DND-41 (cell line): ENCODE measurements around the gene SLC5A9.
"Not testable (repeated sequence)": the region's sequence is repeated elsewhere in the genome, so short reads cannot be mapped to it uniquely, and the experiment has no call there.

Experiments used
- EZH2 ChIP-seq: IDR thresholded peaks from 3 replicates; pipeline ENCODE4 v1.6.1; 2012; ENCODE audit warnings: borderline replicate concordance, low read depth, mild to moderate bottlenecking, moderate library complexity, low read length, inconsistent platforms; ENCODE audit not compliant: severe bottlenecking
- TF ChIP-seq, protein P1 (sequence below): IDR thresholded peaks from 2 replicates; pipeline ENCODE4 v1.5.1; 2012; ENCODE audit warnings: borderline replicate concordance, low read length, moderate library complexity, mild to moderate bottlenecking; ENCODE audit not compliant: poor library complexity, severe bottlenecking; ENCODE audit errors: extremely low read depth

DNA sequence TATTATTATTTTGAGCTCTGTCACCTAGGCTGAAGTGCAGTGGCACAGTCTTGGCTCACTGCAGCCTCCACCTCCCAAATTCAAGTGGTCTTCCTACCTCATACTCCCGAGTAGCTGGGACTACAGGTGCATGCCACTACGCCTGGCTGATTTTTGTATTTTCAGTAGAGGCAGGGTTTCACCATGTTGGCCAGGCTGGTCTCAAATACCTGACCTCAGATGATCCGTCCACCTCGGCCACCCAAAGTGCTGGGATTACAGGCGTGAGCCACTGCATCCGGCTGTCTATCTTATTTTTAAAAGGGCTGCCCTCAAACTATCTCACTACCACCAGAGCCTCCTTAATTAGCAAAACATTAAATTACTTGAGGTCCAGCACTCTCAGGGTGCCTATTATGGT, 71.6 kb downstream of the SLC5A9 start:
- TF ChIP-seq, protein P1, sequence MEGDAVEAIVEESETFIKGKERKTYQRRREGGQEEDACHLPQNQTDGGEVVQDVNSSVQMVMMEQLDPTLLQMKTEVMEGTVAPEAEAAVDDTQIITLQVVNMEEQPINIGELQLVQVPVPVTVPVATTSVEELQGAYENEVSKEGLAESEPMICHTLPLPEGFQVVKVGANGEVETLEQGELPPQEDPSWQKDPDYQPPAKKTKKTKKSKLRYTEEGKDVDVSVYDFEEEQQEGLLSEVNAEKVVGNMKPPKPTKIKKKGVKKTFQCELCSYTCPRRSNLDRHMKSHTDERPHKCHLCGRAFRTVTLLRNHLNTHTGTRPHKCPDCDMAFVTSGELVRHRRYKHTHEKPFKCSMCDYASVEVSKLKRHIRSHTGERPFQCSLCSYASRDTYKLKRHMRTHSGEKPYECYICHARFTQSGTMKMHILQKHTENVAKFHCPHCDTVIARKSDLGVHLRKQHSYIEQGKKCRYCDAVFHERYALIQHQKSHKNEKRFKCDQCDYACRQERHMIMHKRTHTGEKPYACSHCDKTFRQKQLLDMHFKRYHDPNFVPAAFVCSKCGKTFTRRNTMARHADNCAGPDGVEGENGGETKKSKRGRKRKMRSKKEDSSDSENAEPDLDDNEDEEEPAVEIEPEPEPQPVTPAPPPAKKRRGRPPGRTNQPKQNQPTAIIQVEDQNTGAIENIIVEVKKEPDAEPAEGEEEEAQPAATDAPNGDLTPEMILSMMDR = not testable (repeated sequence)
- not testable (repeated sequence) for TF ChIP-seq EZH2
